GM19025 (cell line): ENCODE measurements around the gene MRPS10.
"Not testable (repeated sequence)": the region's sequence is repeated elsewhere in the genome, so short reads cannot be mapped to it uniquely, and the experiment has no call there.

Source experiments
- ATAC-seq: cut with Tn5 transposase; IDR thresholded peaks from one replicate; pipeline ENCODE4 v1.9.1; 2021; ENCODE audit warnings: mild to moderate bottlenecking, low read depth, moderate library complexity; ENCODE audit not compliant: unreplicated experiment

MRPS10 gene

GRCh38 chr6:42216495-42216894 is 1.2 kb downstream of the MRPS10 start:
- not testable (repeated sequence) for ATAC-seq

- no peak for ATAC-seq
These were observed 5.2 kb downstream of the MRPS10 start for GRCh38 chr6:42212442-42212841.

GRCh38 chr6:42211726-42212125 is 5.9 kb downstream of the MRPS10 start:
- no peak for ATAC-seq

GRCh38 chr6:42210551-42210950 is 7.1 kb downstream of the MRPS10 start:
- ATAC-seq, result no peak

GRCh38 chr6:42207559-42207958 is 10.1 kb downstream of the MRPS10 start:
- ATAC-seq, result not testable (repeated sequence)

- ATAC-seq, result no peak
These were observed 12.8 kb downstream of the MRPS10 start for GRCh38 chr6:42204768-42205282.

- ATAC-seq, result no peak
These were observed 14.5 kb downstream of the MRPS10 start for GRCh38 chr6:42203183-42203582.

GRCh38 chr6:42202131-42202915 is 15.3 kb downstream of the MRPS10 start:
- not testable (repeated sequence) for ATAC-seq

- ATAC-seq, result no peak
These were observed 16.3 kb downstream of the MRPS10 start for GRCh38 chr6:42201382-42201781.

- ATAC-seq, result no peak
These were observed 17.6 kb downstream of the MRPS10 start for GRCh38 chr6:42200035-42200434.

- no peak for ATAC-seq
These were observed 18.3 kb downstream of the MRPS10 start for GRCh38 chr6:42199106-42199981.

- no peak for ATAC-seq
These were observed 19.9 kb downstream of the MRPS10 start for GRCh38 chr6:42197555-42198362.

- no peak for ATAC-seq
These were observed 22.2 kb downstream of the MRPS10 start for GRCh38 chr6:42195415-42195814.

GRCh38 chr6:42194056-42194455 is 23.6 kb downstream of the MRPS10 start:
- ATAC-seq, result no peak

- no peak for ATAC-seq
These were observed 24.2 kb downstream of the MRPS10 start for GRCh38 chr6:42193491-42193894.

- not testable (repeated sequence) for ATAC-seq
These were observed 25.3 kb downstream of the MRPS10 start for GRCh38 chr6:42192385-42192784.

- ATAC-seq, result no peak
These were observed 27.0 kb downstream of the MRPS10 start for GRCh38 chr6:42190554-42191183.

GRCh38 chr6:42188406-42188805 is 29.3 kb downstream of the MRPS10 start:
- ATAC-seq, result no peak

- no peak for ATAC-seq
These were observed 32.1 kb downstream of the MRPS10 start for GRCh38 chr6:42185597-42185996.

GRCh38 chr6:42184475-42184874 is 33.2 kb downstream of the MRPS10 start:
- no peak for ATAC-seq
